Liver (tissue), 9 donors: ENCODE data around the gene PIGQ. TPM values are rescaled to one million over a fixed set of nuclear protein-coding genes. Genes with fewer than 3 reads are reported as not detected.
A peak's percentile ranks its signal among the peaks of the same experiment; 100 is the strongest.

Experiments
- DNase-seq: peaks from one replicate; pipeline ENCODE4 v3.0.0-alpha.2; 2017; ENCODE audit warnings: low spot score
- H3K27ac ChIP-seq, 2 donors: one replicate each; pipeline ENCODE4 v1.7.0; 2013; ENCODE audit warnings: inconsistent platforms in 2 of 2, low read length in 2 of 2, control low read depth in 1 of 2, low read depth in 1 of 2, mild to moderate bottlenecking in 1 of 2
- H3K27me3 ChIP-seq, 4 donors: one replicate each; pipeline versions ENCODE4 v1.6.1 to v1.7.0; 2013; ENCODE audit warnings: low read length in 3 of 4, inconsistent platforms in 1 of 4, mild to moderate bottlenecking in 1 of 4, moderate library complexity in 1 of 4; ENCODE audit not compliant: control insufficient read depth in 4 of 4, insufficient read depth in 4 of 4
- H3K36me3 ChIP-seq, 4 donors: one replicate each; pipeline versions ENCODE4 v1.6.1 to v1.7.0; 2013; ENCODE audit warnings: low read length in 3 of 4, mild to moderate bottlenecking in 3 of 4, low read depth in 1 of 4, moderate library complexity in 1 of 4; ENCODE audit not compliant: control insufficient read depth in 4 of 4, insufficient read depth in 3 of 4
- H3K4me1 ChIP-seq, 4 donors: one replicate each; pipeline versions ENCODE4 v1.6.1 to v1.7.0; 2013; ENCODE audit warnings: low read length in 3 of 4, mild to moderate bottlenecking in 3 of 4, moderate library complexity in 1 of 4; ENCODE audit not compliant: control insufficient read depth in 4 of 4, insufficient read depth in 4 of 4
- H3K4me3 ChIP-seq, 3 donors: one replicate each; pipeline versions ENCODE4 v1.6.1 to v1.7.0; 2013; ENCODE audit warnings: low read length in 3 of 3, control low read depth in 1 of 3, low read depth in 1 of 3, mild to moderate bottlenecking in 1 of 3
- H3K9ac ChIP-seq, 2 donors: one replicate each; pipeline ENCODE4 v1.7.0; 2013; ENCODE audit warnings: low read length in 2 of 2, mild to moderate bottlenecking in 2 of 2, moderate library complexity in 2 of 2, control low read depth in 1 of 2, low read depth in 1 of 2
- H3K9me3 ChIP-seq, 4 donors: one replicate each; pipeline versions ENCODE4 v1.6.1 to v1.7.0; 2013; ENCODE audit warnings: low read length in 3 of 4; ENCODE audit not compliant: control insufficient read depth in 4 of 4
- EGR1 ChIP-seq, 2 donors: IDR thresholded peaks; 2 replicates each; pipeline ENCODE4 v1.6.1; 2016 to 2018; ENCODE audit warnings: antibody characterized with exemption in 2 of 2, low read depth in 2 of 2
- FOXA1 ChIP-seq: IDR thresholded peaks from 2 replicates; pipeline ENCODE4 v1.6.1; 2016; ENCODE audit warnings: antibody characterized with exemption
- FOXA2 ChIP-seq: IDR thresholded peaks from 2 replicates; pipeline ENCODE4 v1.6.1; 2016; ENCODE audit warnings: antibody characterized with exemption
- GABPA ChIP-seq, 2 donors: IDR thresholded peaks in 1 of 2; conservative IDR thresholded peaks in 1 of 2; 2 replicates each; pipeline ENCODE4 v1.6.1; 2016; ENCODE audit warnings: antibody characterized with exemption in 2 of 2, mild to moderate bottlenecking in 1 of 2, moderate library complexity in 1 of 2
- HNF4A ChIP-seq, 2 donors: conservative IDR thresholded peaks; 2 replicates each; pipeline ENCODE4 v1.6.1; 2016; ENCODE audit warnings: antibody characterized with exemption in 2 of 2, mild to moderate bottlenecking in 2 of 2
- HNF4G ChIP-seq: IDR thresholded peaks from 2 replicates; pipeline ENCODE4 v1.6.1; 2016; ENCODE audit warnings: antibody characterized with exemption
- JUND ChIP-seq, 2 donors: IDR thresholded peaks; 2 replicates each; pipeline ENCODE4 v1.6.1; 2016; ENCODE audit warnings: antibody characterized with exemption in 2 of 2
- NR2F2 ChIP-seq: IDR thresholded peaks from 2 replicates; pipeline ENCODE4 v1.6.1; 2016; ENCODE audit warnings: antibody characterized with exemption
- RXRA ChIP-seq, 2 donors: IDR thresholded peaks; 2 replicates each; pipeline ENCODE4 v1.6.1; 2017 to 2018; ENCODE audit warnings: antibody characterized with exemption in 2 of 2, mild to moderate bottlenecking in 1 of 2
- SP1 ChIP-seq: IDR thresholded peaks from 2 replicates; pipeline ENCODE4 v1.6.1; 2018; ENCODE audit warnings: antibody characterized with exemption, mild to moderate bottlenecking
- TAF1 ChIP-seq: conservative IDR thresholded peaks from 2 replicates; pipeline ENCODE4 v1.6.1; 2016; ENCODE audit warnings: antibody characterized with exemption, mild to moderate bottlenecking
- YY1 ChIP-seq: IDR thresholded peaks from 2 replicates; pipeline ENCODE4 v1.6.1; 2016; ENCODE audit warnings: antibody characterized with exemption, mild to moderate bottlenecking
- WGBS: extraction: QIAGEN DNeasy Blood & Tissue Kit; methylation state at CpG from one replicate; pipeline ENCODE4 v1.1.7; 2013; 5-methylcytosine and 5-hydroxymethylcytosine counted together
- polyA plus RNA-seq, 2 donors: library from polyadenylated mRNA; stranded (reverse) in 1 of 2; unstranded in 1 of 2; fragments of 200-250 nt in 1 of 2; fragments of >200 nt in 1 of 2; fragmentation: Nextera tagmentation in 1 of 2; extraction: Ambion mirVana in 1 of 2; gene quantifications; one replicate each; pipeline versions ENCODE4 v1.2.1 to v1.2.3, GENCODE V29; 2013 to 2015
- total RNA-seq, 2 donors: library from RNA; depleted of rRNA; stranded (reverse); fragments of >200 nt; gene quantifications; one replicate each; pipeline ENCODE4 v1.2.3, GENCODE V29; 2014
- TF ChIP-seq, protein P1 (sequence below): fragments of 150-350 bp; IDR thresholded peaks from 2 replicates; pipeline ENCODE4 v1.5.1; 2017; ENCODE audit warnings: improper control_type of control experiment, low read depth, low read length; ENCODE audit not compliant: missing input control
- TF ChIP-seq, protein P2 (sequence below): IDR thresholded peaks from 2 replicates; pipeline ENCODE4 v1.6.1; 2016; ENCODE audit warnings: antibody characterized with exemption
- TF ChIP-seq, protein P3 (sequence below): IDR thresholded peaks from 2 replicates; pipeline ENCODE4 v1.6.1; 2016; ENCODE audit warnings: antibody characterized with exemption
- TF ChIP-seq, protein P4 (sequence below): IDR thresholded peaks from 2 replicates; pipeline ENCODE4 v1.6.1; 2016; ENCODE audit warnings: antibody characterized with exemption, mild to moderate bottlenecking
- TF ChIP-seq, protein P5 (sequence below): IDR thresholded peaks from 2 replicates; pipeline ENCODE4 v1.6.1; 2016; ENCODE audit warnings: antibody characterized with exemption
- donor health status: healthy.
- donor health status: healthy.
- donor health status: healthy.
- donor health status: healthy.
- donor health status: healthy.

The PIGQ gene
- total and polyA plus RNA-seq, 4 donors = 16.8 to 144 (median 20.6) TPM

DNA sequence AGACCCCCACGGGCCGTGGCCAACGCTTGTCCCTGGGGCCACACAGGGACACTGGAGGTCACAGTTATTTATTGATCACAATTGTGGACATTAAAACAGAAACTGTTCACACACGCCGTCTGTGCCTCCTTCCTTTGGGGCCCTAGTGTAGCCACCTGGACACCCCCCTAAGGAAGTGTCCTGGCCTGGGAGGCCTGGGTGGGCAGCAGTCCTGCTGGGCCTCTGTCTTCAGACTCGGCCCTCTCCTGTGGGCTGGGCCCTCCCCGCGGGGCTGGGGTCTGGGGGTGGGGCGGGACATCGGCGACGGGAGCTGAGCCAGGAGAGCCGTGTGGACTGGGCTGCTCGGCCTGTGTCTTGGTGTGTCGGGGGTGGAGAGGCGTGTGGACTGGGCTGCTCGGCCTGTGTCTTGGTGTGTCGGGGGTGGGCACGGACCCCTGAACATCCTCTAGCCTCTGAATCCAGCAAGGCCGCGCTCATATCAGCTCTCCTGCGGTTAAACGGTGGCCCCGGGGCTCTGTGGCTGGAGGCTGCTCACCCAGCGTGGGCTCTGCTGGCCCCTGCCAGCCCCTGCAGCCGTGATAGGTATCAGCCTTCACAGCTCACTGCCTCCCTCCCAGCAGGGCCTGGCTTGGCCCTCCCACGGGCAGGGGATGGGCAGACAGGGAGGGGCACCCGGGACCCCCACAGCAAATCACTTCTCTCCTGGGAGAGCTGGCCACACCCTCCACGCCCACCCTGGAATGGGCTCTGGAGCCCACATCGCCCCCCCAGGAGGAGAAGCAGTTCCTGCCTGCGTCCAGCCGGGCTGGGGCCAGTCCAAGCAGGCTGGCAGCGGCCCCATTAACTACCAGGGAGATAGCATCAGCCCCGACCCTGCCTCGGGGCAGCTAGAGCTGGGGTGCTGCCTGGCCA is 4.1 kb upstream of the PIGQ start:
- H3K9ac ChIP-seq = no peak overlapping the region

DNA sequence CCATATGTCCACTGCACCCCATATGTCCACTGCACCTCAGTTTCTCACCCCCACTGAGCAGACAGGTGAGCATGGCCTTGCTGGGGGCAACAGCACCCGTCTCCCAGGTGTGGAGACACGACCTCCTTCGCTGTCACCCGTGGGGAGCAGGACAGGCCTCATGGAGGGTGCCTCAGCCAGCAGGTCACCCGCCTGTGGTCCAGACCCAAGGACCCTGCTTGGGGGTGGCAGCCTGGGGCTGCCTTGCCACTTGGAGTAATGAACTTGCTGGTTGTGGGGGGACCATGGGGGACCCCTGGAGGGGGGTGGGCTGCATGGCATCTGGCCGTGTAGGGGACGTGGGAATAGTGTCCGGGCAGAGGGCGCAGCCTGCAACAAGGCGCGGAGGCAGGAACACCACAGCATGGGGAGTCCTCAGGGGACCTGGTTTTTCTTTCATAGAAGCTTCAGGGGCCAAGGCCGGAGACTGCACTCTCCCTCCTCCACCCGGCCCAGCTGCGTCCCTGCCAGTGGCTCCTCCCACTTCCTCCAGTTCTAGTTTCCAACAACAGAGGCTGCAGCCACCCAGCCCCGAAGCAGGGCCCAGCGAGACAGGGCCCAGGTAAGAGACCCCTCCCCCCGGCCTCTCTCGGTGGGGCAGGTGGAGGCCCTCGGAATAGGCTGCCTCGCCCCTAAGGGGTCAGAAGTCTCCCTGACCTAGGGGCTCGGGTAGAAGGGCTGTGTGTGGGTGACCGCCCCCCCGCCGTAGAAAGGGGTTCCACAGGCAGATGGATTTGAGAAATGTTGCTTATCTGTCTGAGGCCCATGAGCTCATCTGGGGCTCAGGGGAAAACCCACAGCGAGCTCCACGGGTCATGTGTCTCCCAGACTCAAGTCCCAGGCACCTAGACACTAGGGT is 3.0 kb upstream of the PIGQ start, which contains the start of gene NHLRC4:
Gene NHLRC4, plus strand, starts transcription at position 531 of the 898 bp plus-strand sequence. CDS start 1,043 bp downstream, outside the sequence.
- Histone ChIP-seq H3K4me3 (peak within 1 kb of the TSS in 1 of 3 donors; percentile 0), H3K27ac (no peak within 1 kb of the TSS), H3K9ac (no peak within 1 kb of the TSS), H3K4me1 (peaks cover 5 to 37% (median 14%) of the 10 kb centered on the region in 4 donors), H3K9me3 (no peaks in the 10 kb centered on the region), H3K27me3 (no peaks in the 10 kb centered on the region), H3K36me3 (no peaks in the 10 kb centered on the region)
- DNase-seq = peak; percentile 83
- TF ChIP-seq, protein P1, sequence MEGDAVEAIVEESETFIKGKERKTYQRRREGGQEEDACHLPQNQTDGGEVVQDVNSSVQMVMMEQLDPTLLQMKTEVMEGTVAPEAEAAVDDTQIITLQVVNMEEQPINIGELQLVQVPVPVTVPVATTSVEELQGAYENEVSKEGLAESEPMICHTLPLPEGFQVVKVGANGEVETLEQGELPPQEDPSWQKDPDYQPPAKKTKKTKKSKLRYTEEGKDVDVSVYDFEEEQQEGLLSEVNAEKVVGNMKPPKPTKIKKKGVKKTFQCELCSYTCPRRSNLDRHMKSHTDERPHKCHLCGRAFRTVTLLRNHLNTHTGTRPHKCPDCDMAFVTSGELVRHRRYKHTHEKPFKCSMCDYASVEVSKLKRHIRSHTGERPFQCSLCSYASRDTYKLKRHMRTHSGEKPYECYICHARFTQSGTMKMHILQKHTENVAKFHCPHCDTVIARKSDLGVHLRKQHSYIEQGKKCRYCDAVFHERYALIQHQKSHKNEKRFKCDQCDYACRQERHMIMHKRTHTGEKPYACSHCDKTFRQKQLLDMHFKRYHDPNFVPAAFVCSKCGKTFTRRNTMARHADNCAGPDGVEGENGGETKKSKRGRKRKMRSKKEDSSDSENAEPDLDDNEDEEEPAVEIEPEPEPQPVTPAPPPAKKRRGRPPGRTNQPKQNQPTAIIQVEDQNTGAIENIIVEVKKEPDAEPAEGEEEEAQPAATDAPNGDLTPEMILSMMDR = no peak
- TF ChIP-seq SP1 (no peak), HNF4G (no peak), YY1 (no peak), HNF4A (conservative IDR thresholded peaks at IDR 0.05) (no peak), TAF1 (no peak), FOXA2 (no peak), EGR1 (IDR thresholded peaks at IDR 0.05; ENCODE audit: low read depth in 2 of 2) (no peak), NR2F2 (no peak), RXRA (IDR thresholded peaks at IDR 0.05) (no peak), FOXA1 (no peak), JUND (IDR thresholded peaks at IDR 0.05) (no peak)
- TF ChIP-seq, protein P2, sequence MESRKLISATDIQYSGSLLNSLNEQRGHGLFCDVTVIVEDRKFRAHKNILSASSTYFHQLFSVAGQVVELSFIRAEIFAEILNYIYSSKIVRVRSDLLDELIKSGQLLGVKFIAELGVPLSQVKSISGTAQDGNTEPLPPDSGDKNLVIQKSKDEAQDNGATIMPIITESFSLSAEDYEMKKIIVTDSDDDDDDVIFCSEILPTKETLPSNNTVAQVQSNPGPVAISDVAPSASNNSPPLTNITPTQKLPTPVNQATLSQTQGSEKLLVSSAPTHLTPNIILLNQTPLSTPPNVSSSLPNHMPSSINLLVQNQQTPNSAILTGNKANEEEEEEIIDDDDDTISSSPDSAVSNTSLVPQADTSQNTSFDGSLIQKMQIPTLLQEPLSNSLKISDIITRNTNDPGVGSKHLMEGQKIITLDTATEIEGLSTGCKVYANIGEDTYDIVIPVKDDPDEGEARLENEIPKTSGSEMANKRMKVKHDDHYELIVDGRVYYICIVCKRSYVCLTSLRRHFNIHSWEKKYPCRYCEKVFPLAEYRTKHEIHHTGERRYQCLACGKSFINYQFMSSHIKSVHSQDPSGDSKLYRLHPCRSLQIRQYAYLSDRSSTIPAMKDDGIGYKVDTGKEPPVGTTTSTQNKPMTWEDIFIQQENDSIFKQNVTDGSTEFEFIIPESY = no peak
- TF ChIP-seq, protein P3, sequence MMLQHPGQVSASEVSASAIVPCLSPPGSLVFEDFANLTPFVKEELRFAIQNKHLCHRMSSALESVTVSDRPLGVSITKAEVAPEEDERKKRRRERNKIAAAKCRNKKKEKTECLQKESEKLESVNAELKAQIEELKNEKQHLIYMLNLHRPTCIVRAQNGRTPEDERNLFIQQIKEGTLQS = no peak
- TF ChIP-seq, protein P4, sequence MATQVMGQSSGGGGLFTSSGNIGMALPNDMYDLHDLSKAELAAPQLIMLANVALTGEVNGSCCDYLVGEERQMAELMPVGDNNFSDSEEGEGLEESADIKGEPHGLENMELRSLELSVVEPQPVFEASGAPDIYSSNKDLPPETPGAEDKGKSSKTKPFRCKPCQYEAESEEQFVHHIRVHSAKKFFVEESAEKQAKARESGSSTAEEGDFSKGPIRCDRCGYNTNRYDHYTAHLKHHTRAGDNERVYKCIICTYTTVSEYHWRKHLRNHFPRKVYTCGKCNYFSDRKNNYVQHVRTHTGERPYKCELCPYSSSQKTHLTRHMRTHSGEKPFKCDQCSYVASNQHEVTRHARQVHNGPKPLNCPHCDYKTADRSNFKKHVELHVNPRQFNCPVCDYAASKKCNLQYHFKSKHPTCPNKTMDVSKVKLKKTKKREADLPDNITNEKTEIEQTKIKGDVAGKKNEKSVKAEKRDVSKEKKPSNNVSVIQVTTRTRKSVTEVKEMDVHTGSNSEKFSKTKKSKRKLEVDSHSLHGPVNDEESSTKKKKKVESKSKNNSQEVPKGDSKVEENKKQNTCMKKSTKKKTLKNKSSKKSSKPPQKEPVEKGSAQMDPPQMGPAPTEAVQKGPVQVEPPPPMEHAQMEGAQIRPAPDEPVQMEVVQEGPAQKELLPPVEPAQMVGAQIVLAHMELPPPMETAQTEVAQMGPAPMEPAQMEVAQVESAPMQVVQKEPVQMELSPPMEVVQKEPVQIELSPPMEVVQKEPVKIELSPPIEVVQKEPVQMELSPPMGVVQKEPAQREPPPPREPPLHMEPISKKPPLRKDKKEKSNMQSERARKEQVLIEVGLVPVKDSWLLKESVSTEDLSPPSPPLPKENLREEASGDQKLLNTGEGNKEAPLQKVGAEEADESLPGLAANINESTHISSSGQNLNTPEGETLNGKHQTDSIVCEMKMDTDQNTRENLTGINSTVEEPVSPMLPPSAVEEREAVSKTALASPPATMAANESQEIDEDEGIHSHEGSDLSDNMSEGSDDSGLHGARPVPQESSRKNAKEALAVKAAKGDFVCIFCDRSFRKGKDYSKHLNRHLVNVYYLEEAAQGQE = no peak
- TF ChIP-seq, protein P5, sequence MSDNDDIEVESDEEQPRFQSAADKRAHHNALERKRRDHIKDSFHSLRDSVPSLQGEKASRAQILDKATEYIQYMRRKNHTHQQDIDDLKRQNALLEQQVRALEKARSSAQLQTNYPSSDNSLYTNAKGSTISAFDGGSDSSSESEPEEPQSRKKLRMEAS = no peak
- 61% methylated on average over 26 of the region's 26 CpGs for WGBS

More for the DNA sequence above, 4.1 kb upstream of the PIGQ start:
- Histone ChIP-seq H3K27ac (no peak overlapping the region), H3K36me3 (no peaks in the 10 kb centered on the region), H3K9me3 (no peaks in the 10 kb centered on the region), H3K4me1 (peaks cover 5 to 29% (median 10%) of the 10 kb centered on the region in 4 donors), H3K4me3 (peak overlapping the region in 1 of 3 donors; percentile 9), H3K27me3 (peaks cover 0 to 2% (median 0%) of the 10 kb centered on the region in 4 donors)
- no peak for DNase-seq
- WGBS = 50% methylated on average over 35 of the region's 35 CpGs
- TF ChIP-seq HNF4A (conservative IDR thresholded peaks at IDR 0.05) (no peak), NR2F2 (no peak), FOXA1 (no peak), GABPA (IDR thresholded peaks at IDR 0.05 in 1 of 2, conservative IDR thresholded peaks at IDR 0.05 in 1 of 2) (no peak)
